Esophagus squamous epithelium (tissue), 4 donors: ENCODE results near the gene ZCCHC7.

Experiments
- POLR2A ChIP-seq, 4 donors: fragments of 450-650 bp; IDR thresholded peaks; one replicate each; pipeline ENCODE4 v1.6.1; 2017; ENCODE audit warnings: antibody characterized with exemption in 4 of 4, mild to moderate bottlenecking in 4 of 4, moderate library complexity in 3 of 4
- TF ChIP-seq, protein P1 (sequence below), 6 experiments: fragments of 450-650 bp in 4 of 6; fragments of 200-600 bp in 2 of 6; sonication (generic) in 2 of 6; IDR thresholded peaks; one replicate each; pipeline ENCODE4 v1.5.1; 2016 to 2019; ENCODE audit warnings: antibody characterized with exemption in 6 of 6, mild to moderate bottlenecking in 4 of 6, moderate library complexity in 4 of 6

DNA sequence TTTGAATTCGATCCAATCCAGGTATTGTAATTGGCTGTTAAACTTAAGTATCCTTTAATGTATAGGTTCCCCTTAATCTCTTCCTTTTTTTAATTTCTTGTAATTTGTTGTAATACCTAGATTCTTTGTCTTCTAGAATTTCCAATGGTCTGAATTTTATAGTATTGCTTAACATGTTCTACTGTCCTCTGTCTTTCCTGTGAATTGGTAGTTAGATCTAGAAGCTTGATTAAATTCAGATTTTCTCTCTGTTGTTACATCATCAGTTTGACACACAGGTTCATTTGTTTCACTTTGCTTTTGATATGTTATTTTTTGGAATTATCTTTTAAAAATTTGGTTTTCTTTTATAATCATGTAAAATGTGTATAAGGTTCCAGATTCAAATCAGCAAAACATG is 13.8 kb downstream of the ZCCHC7 start:
- TF ChIP-seq POLR2A (IDR thresholded peaks at IDR 0.05), result no peak
- TF ChIP-seq, protein P1, sequence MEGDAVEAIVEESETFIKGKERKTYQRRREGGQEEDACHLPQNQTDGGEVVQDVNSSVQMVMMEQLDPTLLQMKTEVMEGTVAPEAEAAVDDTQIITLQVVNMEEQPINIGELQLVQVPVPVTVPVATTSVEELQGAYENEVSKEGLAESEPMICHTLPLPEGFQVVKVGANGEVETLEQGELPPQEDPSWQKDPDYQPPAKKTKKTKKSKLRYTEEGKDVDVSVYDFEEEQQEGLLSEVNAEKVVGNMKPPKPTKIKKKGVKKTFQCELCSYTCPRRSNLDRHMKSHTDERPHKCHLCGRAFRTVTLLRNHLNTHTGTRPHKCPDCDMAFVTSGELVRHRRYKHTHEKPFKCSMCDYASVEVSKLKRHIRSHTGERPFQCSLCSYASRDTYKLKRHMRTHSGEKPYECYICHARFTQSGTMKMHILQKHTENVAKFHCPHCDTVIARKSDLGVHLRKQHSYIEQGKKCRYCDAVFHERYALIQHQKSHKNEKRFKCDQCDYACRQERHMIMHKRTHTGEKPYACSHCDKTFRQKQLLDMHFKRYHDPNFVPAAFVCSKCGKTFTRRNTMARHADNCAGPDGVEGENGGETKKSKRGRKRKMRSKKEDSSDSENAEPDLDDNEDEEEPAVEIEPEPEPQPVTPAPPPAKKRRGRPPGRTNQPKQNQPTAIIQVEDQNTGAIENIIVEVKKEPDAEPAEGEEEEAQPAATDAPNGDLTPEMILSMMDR (IDR thresholded peaks at IDR 0.05), result no peak
